Lung (tissue), 12 donors: ENCODE measurements around the gene PPFIA2. TPM values are rescaled to one million over a fixed set of nuclear protein-coding genes. Genes with fewer than 3 reads are reported as not detected.

Experiments
- ATAC-seq: fragments of 200-7000 bp; cut with Tn5 transposase; one replicate; pipeline ENCODE4 v1.9.1; 2020; ENCODE audit warnings: moderate number of reproducible peaks; ENCODE audit not compliant: insufficient read depth, low FRiP score
- DNase-seq, 3 donors: peaks; one replicate each; pipeline ENCODE4 v3.0.0-alpha.2; 2013 to 2017
- H3K27ac ChIP-seq, 2 donors: one replicate each; pipeline ENCODE4 v1.5.1; 2013; ENCODE audit warnings: mild to moderate bottlenecking in 2 of 2, moderate library complexity in 2 of 2, control low read depth in 1 of 2, inconsistent platforms in 1 of 2, low read depth in 1 of 2, low read length in 1 of 2
- H3K27me3 ChIP-seq, 3 donors: one replicate each; pipeline ENCODE4 v1.5.1; 2013; ENCODE audit warnings: low read length in 2 of 3; ENCODE audit not compliant: control insufficient read depth in 3 of 3, insufficient read depth in 3 of 3
- H3K36me3 ChIP-seq, 4 donors: one replicate each; pipeline ENCODE4 v1.5.1; 2013; ENCODE audit warnings: low read length in 4 of 4, mild to moderate bottlenecking in 1 of 4, moderate library complexity in 1 of 4; ENCODE audit not compliant: control insufficient read depth in 4 of 4, insufficient read depth in 4 of 4
- H3K4me1 ChIP-seq, 5 donors: one replicate each; pipeline ENCODE4 v1.5.1; 2013; ENCODE audit warnings: low read length in 5 of 5, mild to moderate bottlenecking in 2 of 5, moderate library complexity in 1 of 5; ENCODE audit not compliant: control insufficient read depth in 5 of 5, insufficient read depth in 5 of 5
- H3K4me3 ChIP-seq: one replicate; pipeline ENCODE4 v1.5.1; 2013; ENCODE audit warnings: mild to moderate bottlenecking, control low read depth, moderate library complexity
- H3K9ac ChIP-seq, 2 donors: one replicate each; pipeline ENCODE4 v1.5.1; 2013; ENCODE audit warnings: low read length in 2 of 2, control low read depth in 1 of 2; ENCODE audit not compliant: insufficient read depth in 1 of 2
- H3K9me3 ChIP-seq, 4 donors: one replicate each; pipeline ENCODE4 v1.5.1; 2013; ENCODE audit warnings: low read length in 3 of 4, mild to moderate bottlenecking in 1 of 4, moderate library complexity in 1 of 4; ENCODE audit not compliant: control insufficient read depth in 4 of 4, insufficient read depth in 3 of 4
- CTCF ChIP-seq: IDR thresholded peaks from 2 replicates; pipeline ENCODE4 v1.5.1; 2012; ENCODE audit warnings: mild to moderate bottlenecking; ENCODE audit errors: control extremely low read depth, extremely low read depth
- WGBS, 2 donors: extraction: QIAGEN DNeasy Blood & Tissue Kit; methylation state at CpG; one replicate each; pipeline ENCODE4 v1.1.7; 2013; 5-methylcytosine and 5-hydroxymethylcytosine counted together
- polyA plus RNA-seq, 2 donors: library from polyadenylated mRNA; stranded (reverse); fragments of 200-250 nt; gene quantifications; one replicate each; pipeline ENCODE4 v1.2.1, GENCODE V29; 2013
- total RNA-seq, 2 donors: library from RNA; depleted of rRNA in 1 of 2; stranded (reverse); fragments of >200 nt in 1 of 2; gene quantifications; one replicate each; pipeline ENCODE4 v1.2.1, GENCODE V29; 2014 to 2021
- donor health status: control.
- donor health status: control.
- donor health status: Bipolar disorder and iron deficiency.
- donor health status: healthy.
- donor health status: DM: yes; HTN: yes; CAD: no.

The PPFIA2 gene
- total and polyA plus RNA-seq, 4 donors = 0.09 to 2.3 (median 0.89) TPM

DNA sequence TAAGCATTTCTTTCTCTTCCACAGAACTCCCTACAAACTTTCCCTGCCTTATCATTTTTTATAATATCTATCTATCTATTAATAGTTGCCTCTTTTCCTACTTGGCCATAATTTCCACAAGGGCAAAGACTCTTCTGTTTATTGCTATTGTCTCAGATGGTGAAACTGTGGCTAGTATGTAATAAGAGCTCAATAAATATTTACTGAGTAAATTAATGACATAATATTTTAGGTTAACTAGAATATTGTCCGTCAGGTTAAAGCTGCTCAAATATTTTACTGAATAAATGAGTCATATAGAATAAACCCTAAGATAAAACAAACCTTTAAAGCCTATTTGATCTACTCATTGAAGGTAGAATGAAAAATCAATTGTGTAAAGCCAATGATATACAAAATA, 240.5 kb downstream of the PPFIA2 start:
- Histone ChIP-seq H3K27me3 (no peaks in the 10 kb centered on the region), H3K27ac (no peak overlapping the region), H3K9ac (no peak overlapping the region), H3K9me3 (no peaks in the 10 kb centered on the region), H3K36me3 (no peaks in the 10 kb centered on the region), H3K4me1 (peaks cover 0 to 3% (median 0%) of the 10 kb centered on the region in 5 donors), H3K4me3 (no peak overlapping the region)
- ATAC-seq (no peak), DNase-seq (no peak)
- 69 to 85% methylated on average over 1 of the region's 1 CpG for WGBS, 2 donors
- no peak for TF ChIP-seq CTCF

- Histone ChIP-seq H3K4me1 (peaks cover 0 to 3% (median 0%) of the 10 kb centered on the region in 5 donors), H3K9ac (no peak overlapping the region), H3K4me3 (no peak overlapping the region), H3K36me3 (no peaks in the 10 kb centered on the region), H3K27ac (no peak overlapping the region), H3K27me3 (no peaks in the 10 kb centered on the region), H3K9me3 (no peaks in the 10 kb centered on the region)
- DNase-seq (no peak), ATAC-seq (no peak)
- WGBS, 2 donors = 62 to 78% methylated on average over 6 of the region's 6 CpGs
- TF ChIP-seq CTCF = no peak
Measured at GRCh38 chr12:81517296-81517695, 241.9 kb downstream of the PPFIA2 start.

DNA sequence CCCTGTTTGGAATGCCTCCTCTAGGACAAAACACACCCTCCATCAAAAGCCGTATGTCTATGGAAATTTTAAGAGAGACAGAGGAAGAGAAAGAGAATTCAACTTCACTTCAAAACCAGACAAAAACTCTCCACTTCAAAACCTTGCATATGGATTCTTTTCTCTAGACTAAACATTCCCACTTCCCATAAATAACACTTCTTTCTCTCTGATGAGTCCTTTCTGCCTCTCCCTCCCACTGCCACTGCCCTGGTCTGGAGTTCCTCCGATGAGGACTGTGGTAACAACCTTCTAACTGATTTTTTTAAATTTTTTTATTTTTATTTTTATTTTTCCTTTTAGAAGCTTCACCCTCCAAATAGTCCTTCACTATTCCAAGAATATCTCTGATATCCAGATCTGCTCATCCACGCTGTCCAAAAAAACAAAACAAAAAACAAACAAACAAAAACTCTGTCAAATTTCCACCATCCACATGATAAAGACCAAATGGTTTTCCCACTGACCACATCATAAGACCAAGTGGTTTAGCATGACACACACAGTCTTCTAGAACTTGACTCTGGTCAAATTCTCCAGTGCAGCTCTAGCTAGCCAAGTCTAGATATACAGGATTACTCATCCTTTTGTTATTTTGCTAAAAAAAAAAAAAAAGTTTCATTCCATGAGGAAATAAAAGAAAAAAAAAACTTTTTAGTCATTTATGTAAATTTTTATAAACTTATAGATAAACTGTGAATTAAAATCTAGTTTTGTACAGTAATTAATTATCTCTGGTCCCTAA, 256.0 kb downstream of the PPFIA2 start:
- Histone ChIP-seq H3K27me3 (no peaks in the 10 kb centered on the region), H3K36me3 (no peaks in the 10 kb centered on the region), H3K27ac (no peak overlapping the region), H3K9me3 (no peaks in the 10 kb centered on the region), H3K4me3 (no peak overlapping the region), H3K4me1 (no peaks in the 10 kb centered on the region), H3K9ac (no peak overlapping the region)
- no peak for DNase-seq
- whole genome bisulfite sequencing, 2 donors = 50 to 67% methylated on average over 3 of the region's 3 CpGs
- no peak for TF ChIP-seq CTCF
- no peak for ATAC-seq
